KOPT-K1 (cell line): Measurements from ENCODE around the gene KRTAP4-3.
"Not testable (repeated sequence)": the region's sequence is repeated elsewhere in the genome, so short reads cannot be mapped to it uniquely, and the experiment has no call there.

ENCODE experiments used
- H3K27ac ChIP-seq: fragments of 200-600 bp; sonication (generic); 2 replicates; pipeline ENCODE4 v1.5.1; 2016; ENCODE audit warnings: antibody characterized with exemption, mild to moderate bottlenecking, low read depth, low read length; ENCODE audit not compliant: poor library complexity, severe bottlenecking
- H3K36me3 ChIP-seq: fragments of 200-600 bp; sonication (generic); 2 replicates; pipeline ENCODE4 v1.5.1; 2017; ENCODE audit warnings: antibody characterized with exemption, mild to moderate bottlenecking, low read length, moderate library complexity; ENCODE audit not compliant: insufficient read depth
- H3K9me3 ChIP-seq: fragments of 200-600 bp; sonication (generic); 2 replicates; pipeline ENCODE4 v1.5.1; 2017; ENCODE audit warnings: antibody characterized with exemption, low read length, mild to moderate bottlenecking; ENCODE audit not compliant: insufficient read depth, poor library complexity, severe bottlenecking

KRTAP4-3 gene

GRCh38 chr17:41176744-41177387 lies 8.8 kb upstream of the KRTAP4-3 start:
- no peak overlapping the region for H3K27ac ChIP-seq
- no peaks in the 10 kb centered on the region for H3K9me3 ChIP-seq
- H3K36me3 ChIP-seq = no peaks in the 10 kb centered on the region

DNA sequence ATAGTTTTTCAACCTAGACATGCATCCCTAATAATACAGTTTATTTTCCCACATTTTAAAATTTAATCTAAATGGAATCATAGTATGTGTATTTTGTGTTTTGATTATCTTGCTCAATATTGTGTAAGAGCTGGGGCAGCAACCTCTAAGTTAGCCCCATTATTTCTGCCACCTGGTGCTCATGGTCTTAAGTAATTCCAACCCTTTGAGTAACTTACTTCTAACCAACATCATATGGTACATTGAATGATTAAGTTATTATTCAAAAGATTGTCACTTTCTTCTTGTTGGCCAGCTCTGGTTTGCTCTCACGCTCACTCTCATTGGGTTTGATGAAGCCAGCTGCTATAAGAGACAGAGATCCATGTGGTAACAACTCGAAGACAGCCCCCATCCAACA lies 3.9 kb upstream of the KRTAP4-3 start:
- Histone ChIP-seq H3K36me3 (no peaks in the 10 kb centered on the region), H3K9me3 (no peaks in the 10 kb centered on the region)

DNA sequence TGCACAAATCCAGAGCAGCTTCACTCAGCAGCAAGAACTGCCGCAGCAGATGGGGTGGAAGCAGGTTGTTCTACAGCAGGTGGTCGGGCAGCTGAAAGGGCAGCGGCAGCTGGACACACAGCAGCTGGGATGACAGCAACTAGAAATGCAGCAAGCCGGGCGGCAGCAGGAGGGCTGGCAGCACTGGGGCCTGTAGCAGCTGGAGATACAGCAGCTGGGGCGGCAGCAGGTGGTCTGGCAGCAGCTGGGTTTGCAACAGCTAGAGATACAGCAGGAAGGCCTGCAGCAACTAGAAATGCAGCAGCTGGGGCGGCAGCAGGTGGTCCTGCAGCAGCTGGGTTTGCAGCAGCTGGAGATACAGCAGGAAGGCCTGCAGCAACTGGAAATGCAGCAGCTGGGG lies 460 bp downstream of the KRTAP4-3 start:
- Histone ChIP-seq H3K36me3 (no peaks in the 10 kb centered on the region), H3K27ac (no peak overlapping the region), H3K9me3 (no peaks in the 10 kb centered on the region)

More for the DNA sequence above, 3.9 kb upstream of the KRTAP4-3 start:
- no peak overlapping the region for H3K27ac ChIP-seq

DNA sequence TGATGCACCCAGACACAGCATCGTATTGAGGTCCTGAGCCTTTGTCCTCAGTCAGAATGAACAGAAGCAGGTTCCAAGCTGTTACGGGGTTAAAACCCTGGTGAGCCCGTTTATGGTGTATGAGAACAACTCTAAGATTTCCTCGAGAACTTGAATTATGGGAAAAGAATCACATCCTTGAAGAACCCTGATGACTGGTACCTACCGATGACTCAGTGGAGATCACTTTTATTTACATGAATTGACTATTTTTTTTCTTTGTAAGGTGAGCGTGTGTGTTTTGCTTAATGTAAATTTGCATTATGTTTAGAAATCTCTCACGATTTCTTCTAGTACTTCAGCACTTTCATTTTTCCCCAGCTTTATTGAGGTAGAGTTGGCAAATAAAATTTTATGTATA lies 4.2 kb downstream of the KRTAP4-3 start:
- no peak overlapping the region for H3K27ac ChIP-seq
- H3K36me3 ChIP-seq = no peaks in the 10 kb centered on the region

GRCh38 chr17:41160648-41161047 lies 7.4 kb downstream of the KRTAP4-3 start, which contains the start of gene KRTAP4-4:
TSS of gene KRTAP4-4 (minus strand) at chr17:41160748. CDS start at chr17:41160691, 57 bp downstream.
- Histone ChIP-seq H3K27ac (no peak within 1 kb of the TSS), H3K36me3 (no peaks in the 10 kb centered on the region), H3K9me3 (no peaks in the 10 kb centered on the region)

More for the DNA sequence above, 4.2 kb downstream of the KRTAP4-3 start:
- no peaks in the 10 kb centered on the region for H3K9me3 ChIP-seq

DNA sequence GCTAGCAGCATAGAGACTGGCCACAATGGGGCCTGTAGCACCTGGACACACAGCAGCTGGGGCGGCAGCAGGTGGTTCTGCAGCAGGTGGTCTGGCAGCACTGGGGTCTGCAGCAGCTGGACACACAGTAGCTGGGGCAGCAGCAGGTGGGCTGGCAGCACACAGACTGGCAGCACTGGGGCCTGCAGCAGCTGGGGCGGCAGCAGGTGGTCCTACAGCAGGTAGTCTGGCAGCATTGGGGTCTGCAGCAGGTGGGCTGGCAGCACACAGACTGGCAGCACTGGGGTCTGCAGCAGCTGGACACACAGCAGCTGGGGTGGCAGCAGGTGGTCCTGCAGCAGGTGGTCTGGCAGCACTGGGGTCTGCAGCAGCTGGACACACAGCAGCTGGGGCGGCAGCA lies 7.8 kb downstream of the KRTAP4-3 start:
- not testable (repeated sequence) for H3K9me3 ChIP-seq, H3K27ac ChIP-seq, H3K36me3 ChIP-seq

GRCh38 chr17:41153856-41154255 lies 14.2 kb downstream of the KRTAP4-3 start:
- no peak overlapping the region for H3K27ac ChIP-seq
- no peaks in the 10 kb centered on the region for H3K9me3 ChIP-seq
- no peaks in the 10 kb centered on the region for H3K36me3 ChIP-seq

DNA sequence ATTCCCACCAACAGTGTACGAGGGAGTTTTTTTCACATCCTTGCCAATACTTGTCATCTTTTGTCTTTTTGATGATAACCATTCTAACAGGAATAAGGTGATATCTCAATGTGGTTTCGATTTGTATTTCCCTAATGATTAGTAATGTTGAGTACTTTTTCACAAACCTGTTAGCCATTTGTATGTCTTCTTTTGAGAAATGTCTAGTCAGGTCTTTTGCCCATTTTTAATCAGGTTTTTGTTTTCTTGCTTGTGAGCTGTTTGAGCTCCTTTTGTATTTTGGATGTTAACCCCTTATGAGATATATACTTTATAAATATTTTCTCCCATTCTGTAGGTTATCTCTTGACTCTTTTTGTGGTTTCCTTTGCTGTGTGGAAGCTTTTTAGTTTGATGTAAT lies 16.5 kb downstream of the KRTAP4-3 start:
- H3K9me3 ChIP-seq = no peaks in the 10 kb centered on the region
- H3K27ac ChIP-seq = no peak overlapping the region
- H3K36me3 ChIP-seq = no peaks in the 10 kb centered on the region

GRCh38 chr17:41150026-41150425 lies 18.0 kb downstream of the KRTAP4-3 start:
- H3K27ac ChIP-seq = no peak overlapping the region
- H3K9me3 ChIP-seq = no peaks in the 10 kb centered on the region
- no peaks in the 10 kb centered on the region for H3K36me3 ChIP-seq

GRCh38 chr17:41149652-41149985 lies 18.4 kb downstream of the KRTAP4-3 start, which contains the start of gene KRTAP4-5:
TSS of gene KRTAP4-5 (minus strand) at chr17:41149825. CDS start at chr17:41149767, 58 bp downstream.
- no peaks in the 10 kb centered on the region for H3K9me3 ChIP-seq
- H3K27ac ChIP-seq = no peak within 1 kb of the TSS
- H3K36me3 ChIP-seq = no peaks in the 10 kb centered on the region

- H3K36me3 ChIP-seq, H3K9me3 ChIP-seq: not testable (repeated sequence)
These were observed 18.9 kb downstream of the KRTAP4-3 start for GRCh38 chr17:41148971-41149651.

GRCh38 chr17:41147531-41148204 lies 20.4 kb downstream of the KRTAP4-3 start:
- peaks cover 14% of the 10 kb centered on the region for H3K9me3 ChIP-seq
- H3K36me3 ChIP-seq = no peaks in the 10 kb centered on the region
- no peak overlapping the region for H3K27ac ChIP-seq

More at GRCh38 chr17:41148971-41149651, 18.9 kb downstream of the KRTAP4-3 start:
- not testable (repeated sequence) for H3K27ac ChIP-seq

DNA sequence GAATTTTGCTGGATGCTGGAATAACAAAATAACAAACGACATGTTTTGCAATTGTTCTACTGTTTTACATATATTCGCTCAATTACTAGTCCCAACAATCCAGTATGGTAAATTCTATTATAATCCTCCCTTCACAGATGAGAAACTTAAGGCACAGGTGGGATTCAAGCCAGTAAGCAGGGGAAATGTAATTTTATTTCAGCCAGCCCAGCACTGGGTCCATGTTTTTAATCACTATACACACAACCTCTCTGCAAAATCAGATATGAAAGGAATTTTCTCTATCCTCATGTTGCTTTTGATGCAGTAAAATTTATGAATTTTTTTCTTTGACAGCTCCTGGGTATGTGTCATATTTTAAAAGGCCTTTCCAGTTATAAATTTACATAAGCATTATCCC lies 22.8 kb downstream of the KRTAP4-3 start:
- peaks cover 27% of the 10 kb centered on the region for H3K9me3 ChIP-seq
- no peaks in the 10 kb centered on the region for H3K36me3 ChIP-seq
- H3K27ac ChIP-seq = no peak overlapping the region

- H3K9me3 ChIP-seq = peaks cover 31% of the 10 kb centered on the region
- no peak overlapping the region for H3K27ac ChIP-seq
- no peaks in the 10 kb centered on the region for H3K36me3 ChIP-seq
These were observed 23.2 kb downstream of the KRTAP4-3 start for GRCh38 chr17:41144846-41145245.

- Histone ChIP-seq H3K36me3 (no peaks in the 10 kb centered on the region), H3K9me3 (peaks cover 34% of the 10 kb centered on the region), H3K27ac (no peak overlapping the region)
These were observed 26.7 kb downstream of the KRTAP4-3 start for GRCh38 chr17:41141361-41141760.
